Measurements from ENCODE around the gene MRTFA. TPM values are rescaled to one million over a fixed set of nuclear protein-coding genes. Genes with fewer than 3 reads are reported as not detected.
"Not testable (repeated sequence)": the region's sequence is repeated elsewhere in the genome, so short reads cannot be mapped to it uniquely, and the experiment has no call there.

Gene MRTFA
- polyA plus RNA-seq (ENCODE audit: insufficient read length in 3 of 3) = 10 to 100 TPM; 19.2 to 29.6 (median 25.9) TPM
- long read RNA-seq, donor 1, partial matches to known transcripts = 0 of 2 reads
- long read RNA-seq, donor 1, other reads (novel, unspliced or antisense) = 0 of 2 reads
- long read RNA-seq, donor 2, partial matches to known transcripts = 5 of 6 reads
- long read RNA-seq, donor 2, other reads (novel, unspliced or antisense) = 0 of 6 reads
- long read RNA-seq, donor 3, partial matches to known transcripts = 8 of 8 reads
- long read RNA-seq, donor 3, other reads (novel, unspliced or antisense) = 0 of 8 reads
- long read RNA-seq, donor 4 = 0 reads
- long read RNA-seq, donor 5, full-length matches to known transcripts = 5 of 5 reads
- long read RNA-seq, donor 5, partial matches to known transcripts = 0 of 5 reads
- long read RNA-seq, donor 5, other reads (novel, unspliced or antisense) = 0 of 5 reads
- long read RNA-seq, donor 6 = 0 reads
- long read RNA-seq, donor 7, full-length matches to known transcripts = 2 of 2 reads
- long read RNA-seq, donor 7, partial matches to known transcripts = 0 of 2 reads
- long read RNA-seq, donor 7, other reads (novel, unspliced or antisense) = 0 of 2 reads
- long read RNA-seq, donor 8, full-length matches to known transcripts = 1 of 9 reads
- long read RNA-seq, donor 8, partial matches to known transcripts = 8 of 9 reads
- long read RNA-seq, donor 8, other reads (novel, unspliced or antisense) = 0 of 9 reads
- long read RNA-seq, donor 9 = 0 reads
- long read RNA-seq, donor 10, full-length matches to known transcripts = 2 of 2 reads
- long read RNA-seq, donor 10, partial matches to known transcripts = 0 of 2 reads
- long read RNA-seq, donor 10, other reads (novel, unspliced or antisense) = 0 of 2 reads
- long read RNA-seq, donor 11, full-length matches to known transcripts = 1 of 1 reads
- long read RNA-seq, donor 11, partial matches to known transcripts = 0 of 1 reads
- long read RNA-seq, donor 11, other reads (novel, unspliced or antisense) = 0 of 1 reads
- long read RNA-seq, donor 12 = 0 reads
- long read RNA-seq, donor 13 = 0 reads
- long read RNA-seq, donor 14, full-length matches to known transcripts = 1 of 1 reads
- long read RNA-seq, donor 14, partial matches to known transcripts = 0 of 1 reads
- long read RNA-seq, donor 14, other reads (novel, unspliced or antisense) = 0 of 1 reads
- long read RNA-seq, donor 15, partial matches to known transcripts = 0 of 1 reads
- long read RNA-seq, donor 15, other reads (novel, unspliced or antisense) = 0 of 1 reads
- long read RNA-seq, donor 16, full-length matches to known transcripts = 3 of 11 reads
- long read RNA-seq, donor 16, partial matches to known transcripts = 8 of 11 reads
- long read RNA-seq, donor 16, other reads (novel, unspliced or antisense) = 0 of 11 reads

DNA sequence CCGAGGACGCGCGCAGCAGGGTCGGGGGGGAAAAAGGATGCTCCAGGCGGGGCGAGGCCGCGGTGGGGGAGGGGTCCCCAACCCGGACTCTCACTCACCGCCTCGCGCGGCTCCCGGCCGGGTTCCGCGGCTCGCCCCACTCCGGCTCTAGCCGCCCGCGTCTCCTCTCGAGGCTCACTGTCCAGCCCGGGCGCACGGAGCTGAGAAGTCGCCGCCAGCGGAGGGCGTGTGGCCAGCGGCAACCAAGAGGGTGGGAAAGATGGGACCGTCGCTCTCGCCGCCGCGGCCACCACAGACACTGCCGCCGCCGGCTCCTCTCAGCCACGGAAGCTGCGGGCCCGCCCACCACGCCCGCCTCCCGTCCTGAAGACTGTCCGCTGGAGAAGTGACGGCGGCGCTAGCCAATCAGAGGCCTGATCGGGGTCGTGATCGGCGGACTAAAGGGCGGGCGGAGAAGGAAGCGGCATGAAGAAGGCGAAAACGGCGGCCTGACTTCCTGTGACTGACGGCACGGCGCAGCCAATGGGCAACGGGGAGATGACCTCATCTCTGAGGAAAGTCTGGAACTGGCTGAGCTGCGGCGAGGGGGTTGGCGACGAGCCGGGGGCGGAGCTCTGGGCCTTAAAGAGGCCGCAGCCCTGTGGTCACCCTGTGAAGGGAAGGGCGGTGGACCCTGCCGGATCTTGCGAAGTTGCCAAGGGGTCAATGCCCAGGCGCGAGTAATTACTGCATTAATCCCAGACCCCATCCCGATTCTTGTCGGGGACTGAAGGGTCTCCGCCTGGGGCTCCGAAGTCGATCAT, at the start of gene MRTFA:
Gene MRTFA (minus strand): TSS at position 340 of the 803 bp plus-strand sequence.
- peak; percentile 96 to 100 (median 100) for DNase-seq (ENCODE audit: extremely low read depth in 1 of 11, low read depth in 9 of 11, low spot score in 4 of 11)

DNA sequence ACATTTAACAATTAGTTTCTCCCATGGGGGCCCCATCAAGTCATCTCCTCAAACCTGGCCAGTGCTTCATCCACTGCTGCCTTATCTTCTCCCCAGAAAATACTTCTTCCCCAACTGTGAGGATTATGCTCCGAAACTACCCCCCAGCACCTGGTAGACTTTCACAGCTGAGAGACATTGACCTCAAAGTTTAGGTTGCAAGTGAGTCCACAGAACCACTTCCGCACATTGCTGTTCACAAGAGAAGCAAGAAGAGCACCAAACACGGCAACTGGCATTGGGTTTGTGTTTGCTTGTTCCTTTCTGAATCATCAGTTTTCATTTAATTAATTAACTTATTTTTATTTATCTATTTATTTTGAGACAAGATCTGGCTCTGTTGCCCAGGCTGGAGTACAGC, 48.9 kb upstream of the MRTFA start:
- DNase-seq (ENCODE audit: extremely low read depth in 1 of 11, low read depth in 9 of 11, low spot score in 4 of 11) = no peak

DNA sequence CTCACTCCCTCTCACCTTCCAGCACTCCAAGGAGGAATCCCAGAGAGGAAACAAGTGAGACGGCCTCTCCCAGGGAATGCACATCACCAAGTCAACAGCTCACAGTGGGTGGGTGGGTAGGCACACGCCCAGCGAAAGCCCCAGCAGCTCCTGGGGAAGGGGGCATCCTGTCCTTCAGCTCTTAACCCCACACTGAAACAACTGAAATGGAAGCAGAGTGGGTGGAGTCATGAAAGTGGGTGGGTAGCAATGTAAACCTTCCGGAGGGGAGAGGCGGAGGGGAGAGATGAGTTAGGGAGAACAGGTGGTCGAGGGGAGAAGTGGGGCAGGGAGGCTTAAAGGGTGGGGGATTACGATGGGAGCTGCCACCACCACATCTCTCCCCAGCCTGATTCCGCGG, 48.2 kb upstream of the MRTFA start:
- DNase-seq (ENCODE audit: extremely low read depth in 1 of 11, low read depth in 9 of 11, low spot score in 4 of 11) = no peak

DNA sequence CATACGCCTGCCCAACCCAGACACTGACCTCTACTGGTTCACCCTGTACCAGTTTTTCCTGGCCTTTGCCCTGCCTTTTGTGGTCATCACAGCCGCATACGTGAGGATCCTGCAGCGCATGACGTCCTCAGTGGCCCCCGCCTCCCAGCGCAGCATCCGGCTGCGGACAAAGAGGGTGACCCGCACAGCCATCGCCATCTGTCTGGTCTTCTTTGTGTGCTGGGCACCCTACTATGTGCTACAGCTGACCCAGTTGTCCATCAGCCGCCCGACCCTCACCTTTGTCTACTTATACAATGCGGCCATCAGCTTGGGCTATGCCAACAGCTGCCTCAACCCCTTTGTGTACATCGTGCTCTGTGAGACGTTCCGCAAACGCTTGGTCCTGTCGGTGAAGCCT, 44.9 kb upstream of the MRTFA start:
- DNase-seq (ENCODE audit: extremely low read depth in 1 of 11, low read depth in 9 of 11, low spot score in 4 of 11) = no peak

DNA sequence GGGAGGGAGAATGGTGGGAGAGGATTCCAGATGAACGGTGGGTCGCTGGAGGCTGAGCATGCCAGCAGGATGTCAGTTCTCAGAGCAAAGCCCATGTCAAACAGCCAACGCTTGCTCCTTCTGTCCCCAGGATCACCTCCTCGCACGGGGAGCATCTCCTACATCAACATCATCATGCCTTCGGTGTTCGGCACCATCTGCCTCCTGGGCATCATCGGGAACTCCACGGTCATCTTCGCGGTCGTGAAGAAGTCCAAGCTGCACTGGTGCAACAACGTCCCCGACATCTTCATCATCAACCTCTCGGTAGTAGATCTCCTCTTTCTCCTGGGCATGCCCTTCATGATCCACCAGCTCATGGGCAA, 44.3 kb upstream of the MRTFA start:
- DNase-seq (ENCODE audit: extremely low read depth in 1 of 11, low read depth in 9 of 11, low spot score in 4 of 11) = no peak

DNA sequence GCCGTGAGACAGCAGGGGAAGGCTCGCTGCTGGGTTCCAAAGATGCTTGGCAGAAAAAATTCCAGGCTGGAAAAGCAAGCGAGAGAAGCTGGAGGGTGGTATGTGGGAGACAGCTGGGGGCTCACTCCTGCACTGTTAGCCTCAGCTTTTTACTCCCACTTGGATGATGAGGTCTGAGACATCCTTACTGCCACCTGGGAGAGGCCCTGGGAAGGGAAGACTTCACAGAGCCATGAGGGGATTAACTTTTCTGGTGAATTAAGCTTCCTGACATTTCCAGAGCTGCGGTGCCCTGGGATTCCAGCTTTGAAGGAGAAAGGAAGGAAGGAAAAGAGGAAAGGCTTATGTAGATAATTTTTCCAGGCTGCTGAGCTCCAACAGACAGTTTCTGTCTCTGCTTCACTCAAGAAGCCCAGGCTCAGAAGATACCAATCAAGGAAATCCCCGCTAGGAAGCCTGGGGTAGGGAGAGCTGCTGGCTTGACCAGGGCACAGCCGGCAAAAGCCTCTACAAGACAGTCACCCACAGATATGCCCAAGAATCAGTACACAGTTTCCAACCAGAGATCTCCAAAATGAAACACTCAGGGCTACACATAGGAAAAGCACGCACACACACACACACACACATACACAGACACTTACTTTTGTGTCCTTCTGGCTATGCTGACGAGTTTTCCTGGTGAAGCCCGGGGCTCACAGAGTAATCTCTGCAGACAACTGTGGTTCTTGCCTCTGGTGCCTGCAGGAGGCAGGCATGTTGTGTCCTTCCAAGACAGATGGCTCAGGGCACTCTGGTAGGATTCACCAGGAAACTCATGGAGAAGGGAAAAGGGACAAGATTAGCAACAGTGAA, 43.7 kb upstream of the MRTFA start:
- no peak for DNase-seq (ENCODE audit: extremely low read depth in 1 of 11, low read depth in 9 of 11, low spot score in 4 of 11)

DNA sequence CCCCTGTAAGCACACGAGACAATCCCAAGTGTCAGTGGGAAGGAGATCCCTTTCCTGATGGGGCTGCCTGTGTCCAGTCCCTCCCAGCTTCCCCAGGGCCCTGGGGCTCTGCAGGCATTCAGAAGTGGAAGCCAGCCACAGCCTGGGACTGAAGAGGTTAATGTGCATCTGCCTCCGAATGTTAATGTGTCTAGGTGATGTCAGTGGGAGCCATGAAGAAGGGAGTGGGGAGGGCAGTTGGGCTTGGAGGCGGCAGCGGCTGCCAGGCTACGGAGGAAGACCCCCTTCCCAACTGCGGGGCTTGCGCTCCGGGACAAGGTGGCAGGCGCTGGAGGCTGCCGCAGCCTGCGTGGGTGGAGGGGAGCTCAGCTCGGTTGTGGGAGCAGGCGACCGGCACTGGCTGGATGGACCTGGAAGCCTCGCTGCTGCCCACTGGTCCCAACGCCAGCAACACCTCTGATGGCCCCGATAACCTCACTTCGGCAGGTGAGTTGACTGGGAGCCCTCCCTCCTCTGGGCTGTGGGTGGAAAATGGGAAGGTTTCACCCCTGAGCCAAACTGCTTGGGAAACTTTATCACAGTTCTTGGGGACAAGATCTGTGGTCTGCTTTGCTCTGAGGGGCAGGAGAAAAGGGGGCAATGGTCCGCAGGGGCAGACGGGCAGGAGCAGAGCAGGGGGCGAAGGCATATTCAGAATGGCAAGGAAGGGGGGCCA, 42.9 kb upstream of the MRTFA start, which contains the start of gene MCHR1:
Gene MCHR1 (plus strand): TSS at position 236 of the 715 bp plus-strand sequence. CDS start 169 bp downstream, at position 405.
- DNase-seq (ENCODE audit: extremely low read depth in 1 of 11, low read depth in 9 of 11, low spot score in 4 of 11) = no peak

DNA sequence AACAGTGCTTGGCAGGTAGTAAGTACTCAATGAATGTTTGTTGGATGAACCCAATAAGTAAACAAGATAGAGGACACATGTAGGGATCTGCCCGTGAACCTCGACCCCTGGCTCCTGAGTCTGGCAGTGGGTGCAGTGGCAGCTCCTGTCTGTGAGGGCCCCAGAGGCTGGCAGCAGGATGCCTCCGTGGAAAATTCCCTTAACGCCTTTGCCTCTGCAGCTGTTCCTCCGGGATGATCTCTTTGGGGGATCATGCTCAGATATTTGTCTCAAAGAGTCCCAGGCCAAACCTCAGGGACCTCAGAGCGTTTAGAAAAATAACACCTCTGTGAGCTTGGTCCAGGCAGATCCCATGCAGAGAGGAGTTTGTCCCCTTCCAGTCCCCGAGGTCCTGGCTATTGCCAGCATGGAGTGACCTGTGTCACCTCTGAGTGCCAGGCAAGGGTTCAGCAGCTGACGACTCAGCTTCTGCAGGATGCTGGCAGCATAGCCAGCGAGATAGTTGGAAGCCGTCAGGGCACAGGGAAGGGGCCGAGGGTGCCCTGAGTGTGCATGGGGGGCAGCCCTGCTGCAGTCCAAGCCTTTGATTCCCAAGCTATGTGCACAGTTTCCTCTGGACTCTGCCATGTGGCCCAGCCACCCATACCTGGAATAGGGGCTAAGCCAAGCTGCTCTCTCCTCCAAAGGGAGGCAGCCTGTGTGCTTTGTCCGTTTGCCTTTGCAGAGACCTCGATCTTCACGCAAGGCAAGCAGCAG, 42.2 kb upstream of the MRTFA start:
- DNase-seq (ENCODE audit: extremely low read depth in 1 of 11, low read depth in 9 of 11, low spot score in 4 of 11) = no peak

DNA sequence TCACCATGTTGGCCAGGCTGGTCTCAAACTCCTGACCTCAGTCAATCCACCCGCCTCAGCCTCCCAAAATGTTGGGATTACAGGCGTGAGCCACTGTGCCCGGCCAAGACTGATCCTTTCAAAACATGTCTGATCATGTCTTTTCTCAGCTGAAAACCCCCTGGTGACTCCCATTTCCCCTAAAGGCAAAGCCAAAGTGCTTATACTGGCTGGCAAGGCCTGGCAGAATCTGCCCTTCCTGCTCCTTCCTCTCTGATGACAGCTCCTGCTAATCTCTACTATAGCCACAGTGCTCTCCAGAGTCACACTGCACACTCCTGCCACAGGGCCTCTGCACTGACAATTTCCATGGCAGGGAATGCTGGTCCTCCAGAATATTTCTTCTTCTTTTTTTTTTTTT, 40.1 kb upstream of the MRTFA start:
- DNase-seq (ENCODE audit: extremely low read depth in 1 of 11, low read depth in 9 of 11, low spot score in 4 of 11) = no peak

DNA sequence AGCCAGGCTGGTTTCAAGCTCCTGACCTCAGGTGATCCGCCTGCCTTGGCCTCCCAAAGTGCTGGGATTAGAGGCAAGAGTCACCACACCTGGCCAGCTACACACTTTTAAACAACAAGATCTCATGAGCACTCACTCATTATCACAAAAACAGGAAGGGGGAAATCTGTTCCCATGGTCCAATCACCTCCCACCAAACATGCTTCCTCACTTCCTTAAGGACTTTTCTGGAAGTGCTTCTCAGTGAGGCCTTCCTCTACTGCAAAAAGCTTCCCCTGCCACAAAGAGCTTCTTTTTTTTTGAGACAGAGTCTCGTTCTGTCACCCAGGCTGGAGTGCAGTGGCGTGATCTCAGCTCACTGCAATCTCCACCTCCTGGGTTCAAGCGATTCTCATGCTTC, 39.6 kb upstream of the MRTFA start:
- DNase-seq (ENCODE audit: extremely low read depth in 1 of 11, low read depth in 9 of 11, low spot score in 4 of 11) = not testable (repeated sequence)

DNA sequence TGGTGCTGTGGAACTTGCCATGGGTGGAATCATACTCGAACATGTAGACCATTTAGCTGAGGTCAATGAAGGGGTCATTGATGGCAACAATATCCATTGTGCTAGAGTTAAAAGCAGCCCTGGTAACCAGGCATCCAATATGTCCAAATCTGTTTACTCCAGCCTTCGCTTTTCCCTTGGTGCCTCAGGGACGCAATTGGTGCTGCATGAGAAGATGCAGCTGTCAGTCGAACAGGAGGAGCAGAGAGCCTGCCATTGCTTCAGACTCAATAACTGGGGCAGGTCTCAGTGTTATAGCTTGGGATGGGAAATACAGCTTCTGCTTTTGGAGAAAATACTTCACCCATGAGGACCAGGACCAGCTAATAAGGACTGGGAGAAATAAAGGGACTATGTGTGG, 37.8 kb upstream of the MRTFA start:
- DNase-seq (ENCODE audit: extremely low read depth in 1 of 11, low read depth in 9 of 11, low spot score in 4 of 11) = no peak

DNA sequence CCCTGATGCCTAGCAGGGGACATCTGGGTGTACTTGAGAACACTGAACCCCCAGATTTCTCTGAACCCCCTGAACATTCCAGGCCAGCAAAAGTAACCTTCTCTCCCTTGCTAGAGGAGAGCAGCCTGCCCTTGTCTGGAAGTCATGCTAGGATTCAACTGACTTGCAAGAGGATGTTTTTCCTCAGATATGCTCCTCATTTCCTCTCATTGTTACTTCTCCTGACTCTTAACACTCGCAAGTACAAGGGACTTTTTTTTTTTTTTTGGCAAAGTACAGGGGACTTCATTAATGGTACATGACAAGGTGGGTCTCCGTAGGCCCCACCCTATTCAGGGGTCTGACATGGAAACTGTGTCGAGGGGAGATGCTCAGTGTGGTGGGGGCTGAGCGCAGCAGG, 36.5 kb upstream of the MRTFA start:
- no peak for DNase-seq (ENCODE audit: extremely low read depth in 1 of 11, low read depth in 9 of 11, low spot score in 4 of 11)

DNA sequence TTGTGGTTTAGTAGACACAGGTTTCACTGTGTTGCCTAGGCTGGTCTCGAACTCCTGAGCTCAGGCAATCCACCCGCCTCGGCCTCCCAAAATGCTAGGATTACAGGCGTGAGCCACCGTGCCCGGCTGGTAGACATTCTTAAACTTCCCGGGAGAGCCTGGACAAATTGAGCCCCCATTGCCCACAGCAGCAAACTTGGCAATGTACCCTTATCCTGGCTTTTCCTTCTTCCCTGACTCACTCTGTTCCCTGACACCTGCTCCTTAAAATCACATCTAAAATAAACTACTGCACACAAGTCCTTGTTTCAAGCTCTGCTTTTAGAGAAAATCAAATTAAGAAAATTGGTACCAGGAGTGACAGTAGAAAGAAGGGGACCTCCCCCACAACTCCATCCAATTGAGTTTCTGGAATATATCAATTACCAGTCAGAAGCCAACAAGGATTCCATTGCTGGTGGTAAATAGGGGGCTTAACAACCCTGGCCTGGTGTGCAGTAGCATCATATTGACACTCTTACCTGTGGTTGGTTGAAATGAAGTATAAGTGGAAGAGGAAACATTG, 35.4 kb upstream of the MRTFA start:
- no peak for DNase-seq (ENCODE audit: extremely low read depth in 1 of 11, low read depth in 9 of 11, low spot score in 4 of 11)

DNA sequence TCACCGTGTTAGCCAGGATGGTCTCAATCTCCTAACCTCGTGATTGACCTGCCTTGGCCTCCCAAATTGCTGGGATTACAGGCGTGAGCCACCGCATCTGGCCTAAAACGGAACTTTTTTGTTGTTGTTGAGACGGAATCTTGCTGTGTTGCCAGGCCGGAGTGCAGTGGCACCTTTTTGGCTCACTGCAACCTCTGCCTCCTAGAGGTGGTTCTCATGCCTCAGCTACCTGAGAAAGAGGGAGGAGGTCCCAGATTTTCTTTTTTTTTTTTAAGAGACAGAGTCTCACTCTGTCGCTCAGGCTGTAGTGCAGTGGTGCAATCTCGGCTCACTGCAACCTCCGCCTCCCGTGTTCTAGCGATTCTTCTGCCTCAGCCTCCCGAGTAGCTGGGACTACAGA, 34.9 kb upstream of the MRTFA start:
- DNase-seq (ENCODE audit: extremely low read depth in 1 of 11, low read depth in 9 of 11, low spot score in 4 of 11) = no peak

DNA sequence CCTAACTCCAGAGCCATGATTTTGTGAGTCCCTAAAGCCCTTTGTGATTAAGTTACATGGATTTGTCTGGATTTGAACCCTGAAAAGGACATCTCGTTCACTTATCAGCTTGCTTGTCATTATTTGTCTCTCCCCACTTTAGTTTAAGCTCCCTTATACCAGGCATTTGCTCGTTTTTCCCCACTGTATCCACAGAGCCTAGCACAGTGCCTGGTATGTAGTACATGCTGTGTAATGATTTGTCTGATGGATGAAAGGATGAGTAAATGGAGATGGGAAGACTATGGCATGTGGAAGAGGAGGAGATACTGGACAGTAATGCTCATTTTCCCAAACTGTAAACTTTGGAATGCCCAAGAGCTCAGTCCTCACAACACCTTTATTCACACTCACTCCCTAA, 33.5 kb upstream of the MRTFA start:
- DNase-seq (ENCODE audit: extremely low read depth in 1 of 11, low read depth in 9 of 11, low spot score in 4 of 11) = no peak
